HUES48 (cell line): ENCODE results near the gene PTPRN2.

Experiments used
- H3K27ac ChIP-seq: one replicate; pipeline ENCODE4 v1.7.0; 2013; ENCODE audit warnings: low read depth, low read length, inconsistent platforms
- H3K27me3 ChIP-seq: 2 replicates; pipeline ENCODE4 v1.6.1; 2013; ENCODE audit warnings: mild to moderate bottlenecking, low read length; ENCODE audit not compliant: control insufficient read depth, insufficient read depth
- H3K36me3 ChIP-seq: 2 replicates; pipeline ENCODE4 v1.6.1; 2013; ENCODE audit warnings: low read length; ENCODE audit not compliant: control insufficient read depth, insufficient read depth
- H3K4me1 ChIP-seq: 2 replicates; pipeline ENCODE4 v1.6.1; 2013; ENCODE audit warnings: mild to moderate bottlenecking, low read length; ENCODE audit not compliant: control insufficient read depth, insufficient read depth
- H3K4me3 ChIP-seq: 2 replicates; pipeline ENCODE4 v1.5.1; 2013; ENCODE audit warnings: mild to moderate bottlenecking, low read depth, low read length
- H3K9ac ChIP-seq: 2 replicates; pipeline ENCODE4 v1.6.1; 2013; ENCODE audit warnings: mild to moderate bottlenecking, low read depth, low read length, moderate library complexity
- H3K9me3 ChIP-seq: 2 replicates; pipeline ENCODE4 v1.6.1; 2013; ENCODE audit warnings: low read length; ENCODE audit not compliant: control insufficient read depth, insufficient read depth

PTPRN2 gene

DNA sequence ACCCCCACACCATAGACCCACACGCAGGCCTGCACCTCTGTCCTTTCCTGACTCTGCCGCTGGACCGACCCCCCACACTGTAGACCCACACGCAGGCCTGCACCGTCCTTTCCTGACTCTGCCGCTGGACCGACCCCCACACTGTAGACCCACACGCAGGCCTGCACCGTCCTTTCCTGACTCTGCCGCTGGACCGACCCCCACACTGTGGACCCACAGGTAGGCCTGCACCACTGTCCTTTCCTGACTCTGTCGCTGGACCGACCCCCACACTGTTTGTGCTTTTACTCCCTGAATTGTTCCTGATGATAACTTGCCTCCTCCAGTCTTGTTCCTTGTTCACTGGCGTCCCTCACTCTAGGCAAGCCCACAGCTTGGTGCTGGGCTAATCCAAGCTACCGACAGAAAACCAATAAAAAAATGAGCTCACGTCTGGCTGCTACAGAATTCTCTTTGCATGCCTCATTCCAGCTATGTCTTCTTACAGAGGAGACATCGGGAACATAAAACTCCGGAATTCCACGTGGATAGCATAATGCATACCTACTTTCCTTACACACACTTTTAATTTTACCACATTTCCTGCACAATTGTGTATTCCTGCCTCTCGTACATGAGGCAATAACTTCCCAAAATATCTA lies 494.3 kb downstream of the PTPRN2 start:
- no peak overlapping the region for H3K4me3 ChIP-seq
- no peaks in the 10 kb centered on the region for H3K27me3 ChIP-seq
- no peaks in the 10 kb centered on the region for H3K4me1 ChIP-seq
- no peak overlapping the region for H3K27ac ChIP-seq
- H3K9me3 ChIP-seq, result peaks cover 45% of the 10 kb centered on the region
- no peak overlapping the region for H3K9ac ChIP-seq
- H3K36me3 ChIP-seq, result no peaks in the 10 kb centered on the region

GRCh38 chr7:158087196-158087595 lies 500.4 kb downstream of the PTPRN2 start:
- Histone ChIP-seq H3K27me3 (no peaks in the 10 kb centered on the region), H3K4me1 (no peaks in the 10 kb centered on the region), H3K36me3 (no peaks in the 10 kb centered on the region), H3K9ac (no peak overlapping the region), H3K27ac (no peak overlapping the region), H3K4me3 (no peak overlapping the region), H3K9me3 (peaks cover 62% of the 10 kb centered on the region)

- Histone ChIP-seq H3K36me3 (no peaks in the 10 kb centered on the region), H3K27me3 (no peaks in the 10 kb centered on the region), H3K4me1 (no peaks in the 10 kb centered on the region), H3K9ac (no peak overlapping the region), H3K9me3 (peaks cover 68% of the 10 kb centered on the region), H3K27ac (no peak overlapping the region), H3K4me3 (no peak overlapping the region)
Observed at GRCh38 chr7:158085741-158086695, 501.6 kb downstream of the PTPRN2 start.

- H3K9me3 ChIP-seq, result peaks cover 65% of the 10 kb centered on the region
- H3K27ac ChIP-seq, result no peak overlapping the region
- no peaks in the 10 kb centered on the region for H3K4me1 ChIP-seq
- H3K4me3 ChIP-seq, result no peak overlapping the region
- H3K9ac ChIP-seq, result no peak overlapping the region
- H3K36me3 ChIP-seq, result no peaks in the 10 kb centered on the region
- H3K27me3 ChIP-seq, result no peaks in the 10 kb centered on the region
Observed at GRCh38 chr7:158084555-158084954, 503.1 kb downstream of the PTPRN2 start.

DNA sequence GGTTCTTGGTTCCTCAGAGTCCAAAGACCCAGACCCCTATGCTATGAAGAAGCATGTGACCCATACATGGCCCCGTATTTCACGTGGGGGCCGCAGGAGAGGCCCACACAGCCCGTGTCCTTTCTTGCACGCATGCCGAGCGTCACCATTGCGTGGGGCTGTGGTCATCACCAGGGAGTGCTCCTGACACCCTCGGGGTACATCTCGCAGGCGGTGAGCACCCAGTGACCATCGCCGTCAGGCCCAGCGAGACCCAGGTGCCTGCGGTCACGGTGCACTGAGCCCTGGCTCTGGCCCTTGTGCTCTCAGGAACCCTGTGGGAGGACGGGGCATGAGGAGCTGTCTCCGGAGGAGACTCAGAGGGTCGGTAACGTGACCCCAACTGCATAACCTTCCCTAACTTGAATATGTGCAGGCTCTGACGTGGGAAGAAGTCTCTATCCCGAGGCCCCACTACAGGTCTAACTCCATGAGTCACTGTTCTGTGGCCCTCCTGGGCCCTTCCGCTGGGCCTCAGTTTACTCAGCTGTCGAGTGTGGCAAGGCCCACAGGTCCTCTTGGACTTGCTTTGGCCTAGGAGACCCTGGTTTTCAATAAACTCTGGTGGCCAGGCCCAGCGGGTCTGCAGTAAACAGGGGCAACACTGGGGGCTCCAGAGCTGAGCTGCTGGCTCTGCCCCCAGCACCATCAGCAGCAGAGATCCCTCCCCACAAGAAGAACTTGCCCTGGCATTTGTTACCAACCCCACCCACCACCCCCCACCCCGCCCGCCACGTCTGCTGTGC lies 503.9 kb downstream of the PTPRN2 start:
- H3K9ac ChIP-seq, result no peak overlapping the region
- H3K9me3 ChIP-seq, result peaks cover 65% of the 10 kb centered on the region
- no peaks in the 10 kb centered on the region for H3K27me3 ChIP-seq
- no peaks in the 10 kb centered on the region for H3K36me3 ChIP-seq
- no peaks in the 10 kb centered on the region for H3K4me1 ChIP-seq
- no peak overlapping the region for H3K27ac ChIP-seq
- no peak overlapping the region for H3K4me3 ChIP-seq

GRCh38 chr7:158082761-158083160 lies 504.9 kb downstream of the PTPRN2 start:
- no peak overlapping the region for H3K27ac ChIP-seq
- H3K27me3 ChIP-seq, result no peaks in the 10 kb centered on the region
- H3K36me3 ChIP-seq, result no peaks in the 10 kb centered on the region
- peaks cover 73% of the 10 kb centered on the region for H3K9me3 ChIP-seq
- H3K9ac ChIP-seq, result no peak overlapping the region
- no peak overlapping the region for H3K4me3 ChIP-seq
- no peaks in the 10 kb centered on the region for H3K4me1 ChIP-seq

GRCh38 chr7:158080899-158081445 lies 506.7 kb downstream of the PTPRN2 start:
- peaks cover 74% of the 10 kb centered on the region for H3K9me3 ChIP-seq
- no peak overlapping the region for H3K9ac ChIP-seq
- no peaks in the 10 kb centered on the region for H3K4me1 ChIP-seq
- no peak overlapping the region for H3K4me3 ChIP-seq
- no peak overlapping the region for H3K27ac ChIP-seq
- H3K27me3 ChIP-seq, result no peaks in the 10 kb centered on the region
- no peaks in the 10 kb centered on the region for H3K36me3 ChIP-seq

- Histone ChIP-seq H3K9me3 (peaks cover 80% of the 10 kb centered on the region), H3K27me3 (no peaks in the 10 kb centered on the region), H3K4me3 (no peak overlapping the region), H3K9ac (no peak overlapping the region), H3K4me1 (no peaks in the 10 kb centered on the region), H3K36me3 (no peaks in the 10 kb centered on the region), H3K27ac (no peak overlapping the region)
Observed at GRCh38 chr7:158077934-158078910, 509.4 kb downstream of the PTPRN2 start.

DNA sequence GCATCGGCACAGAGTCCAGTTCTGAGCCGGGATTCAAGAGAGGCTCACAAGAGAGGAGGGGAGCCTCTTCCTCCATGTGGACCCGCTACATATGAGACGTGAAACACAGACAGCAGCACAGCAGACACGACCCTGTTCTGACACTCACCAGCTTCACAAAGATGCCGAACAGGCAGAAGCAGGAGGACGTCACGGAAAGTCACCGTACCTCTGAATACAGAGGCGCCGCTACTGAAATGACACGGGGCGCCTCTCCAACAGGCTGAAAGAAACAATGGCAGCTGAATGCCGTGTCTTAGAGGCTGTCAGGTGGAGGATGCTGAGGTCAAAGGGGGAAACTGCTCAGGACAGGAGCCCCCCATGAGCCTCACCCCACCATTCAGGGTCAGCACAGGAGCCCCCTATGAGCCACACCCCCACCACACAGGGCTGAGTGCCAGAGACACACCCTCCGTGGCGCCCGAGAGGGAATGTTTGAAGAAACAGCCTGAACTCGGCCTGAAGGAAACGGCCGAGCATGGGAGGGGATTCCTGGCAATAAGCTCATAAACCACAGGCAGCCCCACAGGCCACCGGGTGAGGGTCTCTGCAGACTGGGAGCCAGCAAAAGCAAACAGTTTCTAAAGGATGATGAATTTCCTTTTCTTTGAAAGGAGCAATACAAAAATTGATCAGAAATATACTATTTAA lies 510.3 kb downstream of the PTPRN2 start:
- H3K27me3 ChIP-seq, result no peaks in the 10 kb centered on the region
- H3K4me1 ChIP-seq, result no peaks in the 10 kb centered on the region
- H3K9me3 ChIP-seq, result peaks cover 80% of the 10 kb centered on the region
- no peaks in the 10 kb centered on the region for H3K36me3 ChIP-seq
- H3K27ac ChIP-seq, result no peak overlapping the region
- H3K4me3 ChIP-seq, result no peak overlapping the region
- no peak overlapping the region for H3K9ac ChIP-seq
